ENCODE measurements around the gene POMT1. TPM values are rescaled to one million over a fixed set of nuclear protein-coding genes. Genes with fewer than 3 reads are reported as not detected.
A peak's percentile ranks its signal among the peaks of the same experiment; 100 is the strongest.
"Not testable (repeated sequence)": the region's sequence is repeated elsewhere in the genome, so short reads cannot be mapped to it uniquely, and the experiment has no call there.

The POMT1 gene, protein sequence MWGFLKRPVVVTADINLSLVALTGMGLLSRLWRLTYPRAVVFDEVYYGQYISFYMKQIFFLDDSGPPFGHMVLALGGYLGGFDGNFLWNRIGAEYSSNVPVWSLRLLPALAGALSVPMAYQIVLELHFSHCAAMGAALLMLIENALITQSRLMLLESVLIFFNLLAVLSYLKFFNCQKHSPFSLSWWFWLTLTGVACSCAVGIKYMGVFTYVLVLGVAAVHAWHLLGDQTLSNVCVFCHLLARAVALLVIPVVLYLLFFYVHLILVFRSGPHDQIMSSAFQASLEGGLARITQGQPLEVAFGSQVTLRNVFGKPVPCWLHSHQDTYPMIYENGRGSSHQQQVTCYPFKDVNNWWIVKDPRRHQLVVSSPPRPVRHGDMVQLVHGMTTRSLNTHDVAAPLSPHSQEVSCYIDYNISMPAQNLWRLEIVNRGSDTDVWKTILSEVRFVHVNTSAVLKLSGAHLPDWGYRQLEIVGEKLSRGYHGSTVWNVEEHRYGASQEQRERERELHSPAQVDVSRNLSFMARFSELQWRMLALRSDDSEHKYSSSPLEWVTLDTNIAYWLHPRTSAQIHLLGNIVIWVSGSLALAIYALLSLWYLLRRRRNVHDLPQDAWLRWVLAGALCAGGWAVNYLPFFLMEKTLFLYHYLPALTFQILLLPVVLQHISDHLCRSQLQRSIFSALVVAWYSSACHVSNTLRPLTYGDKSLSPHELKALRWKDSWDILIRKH
- total RNA-seq, result 14.5 TPM

DNA sequence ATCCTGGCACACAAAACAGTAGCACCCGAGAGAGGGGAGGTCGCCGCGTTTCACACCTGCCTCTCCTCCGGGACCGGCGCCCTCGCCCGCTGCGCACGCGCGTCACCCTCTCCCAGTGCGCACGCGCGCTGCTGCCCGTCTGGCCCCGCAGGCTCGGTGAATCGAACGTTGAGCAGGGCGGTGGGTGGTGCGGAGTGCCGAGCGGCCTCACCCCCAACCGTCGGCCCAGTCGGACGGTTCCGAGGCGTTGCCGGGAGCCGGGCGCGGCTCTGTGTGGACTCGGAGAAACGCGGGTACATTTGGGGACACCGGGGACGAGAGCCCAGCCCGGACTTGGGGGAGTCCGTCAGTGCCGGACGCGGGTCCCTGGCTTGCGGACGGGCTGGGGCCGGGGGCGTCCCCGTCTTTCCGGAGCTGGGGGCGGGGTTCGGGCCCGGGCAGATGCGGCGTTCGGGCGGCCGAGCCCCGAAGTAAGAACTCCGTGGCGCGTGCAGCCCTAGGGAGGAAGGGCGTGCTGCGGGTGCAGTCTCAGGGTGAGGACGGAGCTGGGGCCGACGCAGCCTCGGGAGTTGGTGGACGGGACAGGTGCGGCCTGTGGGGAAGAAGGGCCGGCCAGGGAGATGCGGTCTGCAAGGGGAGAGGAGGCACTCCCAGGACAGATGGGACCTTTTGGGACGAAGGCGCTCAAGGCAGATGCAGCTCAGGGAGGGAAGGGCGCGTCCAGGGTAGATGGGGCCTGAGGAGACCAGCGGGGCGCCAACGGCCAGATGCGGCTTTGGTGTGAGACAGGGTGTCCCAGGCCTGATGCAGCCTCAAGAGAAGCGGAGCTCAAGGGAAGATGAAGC lies at the start of gene POMT1:
TSS of gene POMT1 (plus strand) at position 138 of the 845 bp plus-strand sequence. CDS start 1,301 bp downstream, outside the sequence.
- intact Hi-C loops (cut with DNase I), result no loop called here
- peaks cover 31% of the 10 kb centered on the region for H3K4me1 ChIP-seq
- DNase-seq (ENCODE audit: extremely low spot score in 2 of 2), result no peak
- peak within 1 kb of the TSS; percentile 72 for H3K27ac ChIP-seq
- H3K9me3 ChIP-seq, result no peaks in the 10 kb centered on the region
- TF ChIP-seq POLR2A (IDR thresholded peaks at IDR 0.05) (peak in 1 of 2 donors; percentile 27), POLR2AphosphoS5 (IDR thresholded peaks at IDR 0.05; ENCODE audit: insufficient read depth in 1 of 2, low read depth in 1 of 2) (peak in 1 of 2 donors; percentile 82)
- TF ChIP-seq, protein P1, sequence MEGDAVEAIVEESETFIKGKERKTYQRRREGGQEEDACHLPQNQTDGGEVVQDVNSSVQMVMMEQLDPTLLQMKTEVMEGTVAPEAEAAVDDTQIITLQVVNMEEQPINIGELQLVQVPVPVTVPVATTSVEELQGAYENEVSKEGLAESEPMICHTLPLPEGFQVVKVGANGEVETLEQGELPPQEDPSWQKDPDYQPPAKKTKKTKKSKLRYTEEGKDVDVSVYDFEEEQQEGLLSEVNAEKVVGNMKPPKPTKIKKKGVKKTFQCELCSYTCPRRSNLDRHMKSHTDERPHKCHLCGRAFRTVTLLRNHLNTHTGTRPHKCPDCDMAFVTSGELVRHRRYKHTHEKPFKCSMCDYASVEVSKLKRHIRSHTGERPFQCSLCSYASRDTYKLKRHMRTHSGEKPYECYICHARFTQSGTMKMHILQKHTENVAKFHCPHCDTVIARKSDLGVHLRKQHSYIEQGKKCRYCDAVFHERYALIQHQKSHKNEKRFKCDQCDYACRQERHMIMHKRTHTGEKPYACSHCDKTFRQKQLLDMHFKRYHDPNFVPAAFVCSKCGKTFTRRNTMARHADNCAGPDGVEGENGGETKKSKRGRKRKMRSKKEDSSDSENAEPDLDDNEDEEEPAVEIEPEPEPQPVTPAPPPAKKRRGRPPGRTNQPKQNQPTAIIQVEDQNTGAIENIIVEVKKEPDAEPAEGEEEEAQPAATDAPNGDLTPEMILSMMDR (IDR thresholded peaks at IDR 0.05), result no peak
- peak within 1 kb of the TSS; percentile 71 to 85 for H3K4me3 ChIP-seq
- H3K27me3 ChIP-seq, result no peaks in the 10 kb centered on the region
- peaks cover 0 to 15% of the 10 kb centered on the region in 2 donors for H3K36me3 ChIP-seq

DNA sequence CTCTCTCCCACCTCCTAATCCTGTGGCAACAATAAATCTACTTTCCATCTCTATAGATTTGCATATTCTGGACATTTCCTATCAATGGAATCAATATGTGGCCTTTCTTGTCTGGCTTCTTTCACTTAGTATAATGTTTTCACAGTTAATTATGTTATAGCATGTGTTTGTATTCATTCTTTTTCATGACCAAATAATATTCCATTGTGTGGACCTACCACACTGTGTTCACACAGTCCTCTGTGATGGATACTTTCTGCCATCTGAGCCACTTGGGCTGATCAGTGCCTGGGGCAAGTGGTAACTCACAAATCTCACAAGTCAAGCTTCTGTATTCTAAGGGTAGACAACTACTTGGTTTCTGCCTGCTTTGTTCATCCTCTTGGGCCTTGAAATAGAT lies 48.7 kb upstream of the POMT1 start:
- Histone ChIP-seq H3K27me3 (no peaks in the 10 kb centered on the region), H3K36me3 (peaks cover 0 to 72% of the 10 kb centered on the region in 2 donors), H3K27ac (no peak overlapping the region), H3K4me1 (no peaks in the 10 kb centered on the region), H3K4me3 (no peak overlapping the region), H3K9me3 (no peaks in the 10 kb centered on the region)
- TF ChIP-seq POLR2AphosphoS5 (IDR thresholded peaks at IDR 0.05; ENCODE audit: insufficient read depth in 1 of 2, low read depth in 1 of 2) (no peak), POLR2A (IDR thresholded peaks at IDR 0.05) (no peak)
- TF ChIP-seq, protein P1 (IDR thresholded peaks at IDR 0.05), result no peak
- intact Hi-C loops (cut with DNase I), result no loop called here
- DNase-seq (ENCODE audit: extremely low spot score in 2 of 2), result no peak

DNA sequence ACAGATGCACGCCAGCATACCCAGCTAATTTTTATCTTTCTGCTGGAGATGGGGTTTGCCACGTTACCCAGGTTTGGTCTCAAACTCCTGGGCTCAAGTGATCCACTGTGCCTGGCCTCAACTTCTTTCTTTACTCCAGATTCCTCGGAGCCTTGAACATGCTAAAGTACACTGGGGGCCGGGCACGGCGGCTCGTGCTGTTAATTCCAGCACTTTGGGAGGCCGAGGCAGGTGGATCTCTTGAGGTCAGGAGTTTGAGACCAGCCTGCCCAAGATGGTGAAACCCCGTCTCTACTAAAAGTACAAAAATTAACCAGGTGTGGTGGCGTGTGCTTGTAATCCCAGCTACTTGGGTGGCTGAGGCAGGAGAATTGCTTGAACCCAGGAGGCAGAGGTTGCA lies 47.1 kb upstream of the POMT1 start:
- H3K9me3 ChIP-seq; H3K27me3 ChIP-seq; DNase-seq (ENCODE audit: extremely low spot score in 2 of 2); H3K4me3 ChIP-seq; H3K27ac ChIP-seq; intact Hi-C loops (cut with DNase I); H3K4me1 ChIP-seq: not testable (repeated sequence)
- peaks cover 0 to 81% of the 10 kb centered on the region in 2 donors for H3K36me3 ChIP-seq

DNA sequence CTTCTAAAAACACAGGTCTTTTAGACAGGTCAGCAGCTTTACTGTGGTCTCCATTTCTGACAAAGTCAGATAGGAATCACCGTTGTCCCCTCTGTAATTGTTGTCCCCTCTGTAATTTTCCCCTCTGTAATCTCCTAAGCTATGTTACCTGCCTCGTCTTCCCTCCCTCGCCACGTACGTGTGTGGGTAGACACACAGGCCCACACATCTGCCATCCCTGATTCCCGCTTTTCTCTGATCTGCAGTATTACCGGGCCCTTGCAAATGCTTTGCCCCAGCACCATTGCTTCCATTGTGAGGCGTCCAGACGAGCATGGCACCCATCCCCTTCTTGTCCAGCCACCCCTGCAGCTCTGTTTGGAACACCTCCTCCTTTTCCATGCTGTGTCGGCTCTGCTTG lies 45.0 kb upstream of the POMT1 start:
- TF ChIP-seq, protein P1 (IDR thresholded peaks at IDR 0.05), result no peak
- TF ChIP-seq POLR2A (IDR thresholded peaks at IDR 0.05) (no peak), POLR2AphosphoS5 (IDR thresholded peaks at IDR 0.05; ENCODE audit: insufficient read depth in 1 of 2, low read depth in 1 of 2) (no peak)

DNA sequence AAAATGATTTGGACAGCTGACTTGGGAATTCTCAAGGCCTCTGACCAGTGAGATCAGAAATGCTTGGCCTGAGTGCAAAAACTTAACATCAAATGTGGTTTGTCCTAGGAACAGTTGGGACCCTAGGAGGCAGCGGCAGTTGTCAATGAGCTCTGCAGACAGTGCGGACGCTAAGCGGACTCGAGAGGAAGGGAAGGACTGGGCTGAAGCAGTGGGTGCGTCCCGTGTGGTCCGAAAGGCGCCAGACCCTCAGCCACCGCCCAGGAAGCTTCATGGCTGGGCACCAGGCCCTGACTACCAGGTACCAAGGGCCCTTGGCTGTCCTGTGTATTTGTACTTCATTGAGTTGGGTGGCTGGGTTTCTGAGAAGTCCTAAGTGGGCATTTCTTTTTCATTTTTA lies 43.7 kb upstream of the POMT1 start:
- Histone ChIP-seq H3K4me1 (no peaks in the 10 kb centered on the region), H3K27ac (no peak overlapping the region), H3K9me3 (no peaks in the 10 kb centered on the region), H3K36me3 (peaks cover 0 to 89% of the 10 kb centered on the region in 2 donors), H3K27me3 (no peaks in the 10 kb centered on the region), H3K4me3 (no peak overlapping the region)
- TF ChIP-seq POLR2A (IDR thresholded peaks at IDR 0.05) (no peak), POLR2AphosphoS5 (IDR thresholded peaks at IDR 0.05; ENCODE audit: insufficient read depth in 1 of 2, low read depth in 1 of 2) (no peak)
- TF ChIP-seq, protein P1 (IDR thresholded peaks at IDR 0.05), result no peak
- intact Hi-C loops (cut with DNase I), result no loop called here
- DNase-seq (ENCODE audit: extremely low spot score in 2 of 2), result no peak

More for the DNA sequence above, 45.0 kb upstream of the POMT1 start:
- DNase-seq (ENCODE audit: extremely low spot score in 2 of 2), result no peak
- H3K27me3 ChIP-seq, result no peaks in the 10 kb centered on the region
- H3K4me3 ChIP-seq, result no peak overlapping the region
- H3K4me1 ChIP-seq, result no peaks in the 10 kb centered on the region
- intact Hi-C loops (cut with DNase I), result no loop called here
- no peak overlapping the region for H3K27ac ChIP-seq
- H3K36me3 ChIP-seq, result peaks cover 0 to 89% of the 10 kb centered on the region in 2 donors
- H3K9me3 ChIP-seq, result no peaks in the 10 kb centered on the region
